Measurements from ENCODE around the gene MRFAP1L1.
"Not testable (repeated sequence)": the region's sequence is repeated elsewhere in the genome, so short reads cannot be mapped to it uniquely, and the experiment has no call there.

MRFAP1L1 gene

DNA sequence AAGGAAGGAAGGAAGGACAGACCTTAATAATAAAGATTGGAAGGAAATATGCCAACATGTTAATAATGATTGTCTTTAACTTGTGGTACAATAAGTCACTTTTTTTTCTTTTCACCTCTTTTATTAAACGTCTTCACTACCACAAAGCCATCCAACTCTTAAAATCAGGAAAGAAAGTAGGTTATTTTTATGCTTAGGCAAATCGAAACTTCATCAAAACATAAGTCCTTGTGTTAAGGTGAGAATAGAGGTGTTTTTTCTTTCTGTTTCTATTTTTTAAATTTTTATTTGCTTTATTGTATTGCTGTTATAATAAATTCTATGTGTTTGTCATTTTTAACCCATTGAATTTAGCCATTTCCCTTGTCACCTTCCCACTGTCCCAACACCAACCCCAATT lies 32.8 kb upstream of the MRFAP1L1 start:
- DNase-seq: no peak

DNA sequence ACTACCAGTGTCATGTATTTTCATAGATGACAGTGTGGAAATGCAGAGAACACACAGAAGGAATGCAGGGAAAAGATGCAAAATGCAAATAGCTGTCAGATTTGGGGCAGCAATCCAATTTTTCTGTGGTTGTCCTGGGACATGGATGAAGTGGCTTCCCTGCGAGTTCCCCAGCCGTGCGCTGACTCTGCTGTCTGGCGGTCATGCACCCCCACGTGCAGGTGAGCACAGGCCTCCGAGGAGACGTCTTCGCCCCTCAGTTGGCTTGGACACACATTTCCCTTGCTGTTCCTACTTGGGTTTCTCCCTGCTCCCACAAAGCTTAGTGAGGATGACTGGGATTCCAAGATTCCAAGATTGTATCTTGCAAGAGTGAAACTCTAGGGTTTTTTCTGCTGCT lies 30.7 kb upstream of the MRFAP1L1 start:
- DNase-seq: no peak

DNA sequence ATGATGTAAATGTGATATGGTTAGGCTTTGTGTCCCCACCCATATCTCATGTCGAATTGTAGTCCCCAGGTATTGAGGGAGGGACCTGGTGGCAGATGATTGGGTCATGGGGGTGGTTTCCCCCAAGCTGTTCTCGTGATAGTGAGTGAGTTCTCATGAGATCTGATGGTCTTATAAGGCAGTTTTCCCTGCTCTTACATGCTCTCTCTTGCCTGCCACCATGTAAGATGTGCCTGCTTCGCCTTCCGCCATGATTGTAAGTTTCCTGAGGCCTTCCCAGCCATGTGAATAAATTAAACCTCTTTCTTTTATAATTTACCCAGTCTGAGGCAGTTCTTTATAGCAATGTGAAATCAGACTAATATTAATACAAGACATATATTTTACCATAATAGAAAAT lies 30.3 kb upstream of the MRFAP1L1 start:
- no peak for DNase-seq

DNA sequence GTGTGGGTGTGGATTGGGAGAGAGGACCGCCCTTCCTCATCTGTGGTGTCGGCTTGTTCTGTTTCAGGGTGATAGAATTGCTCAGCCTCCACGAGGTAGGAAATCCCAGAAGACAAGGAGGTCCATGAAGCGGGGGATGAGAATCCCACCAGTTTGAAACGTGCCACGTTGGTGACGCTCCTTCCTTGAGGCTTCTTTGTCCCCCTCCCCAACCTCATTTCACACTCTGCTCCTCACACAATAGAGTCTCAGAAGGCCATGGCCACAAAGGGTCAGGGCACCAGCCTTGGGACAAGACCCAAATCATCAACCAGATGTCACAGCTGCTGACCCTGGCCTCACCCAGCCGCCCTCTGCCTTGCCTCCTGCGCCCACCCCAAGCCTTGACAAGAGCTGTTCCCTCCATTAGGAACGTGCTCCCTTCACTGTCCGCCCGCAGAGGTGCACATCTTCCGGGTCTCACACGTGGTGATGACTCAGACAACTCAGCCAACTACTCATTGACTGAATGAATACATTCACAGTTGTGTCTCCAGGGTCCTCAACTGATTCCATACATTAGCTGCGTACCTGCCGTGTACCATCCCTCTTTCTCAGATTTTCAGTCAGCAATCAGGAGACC lies 24.6 kb upstream of the MRFAP1L1 start:
- DNase-seq: no peak

- DNase-seq: no peak
Observed at GRCh38 chr4:6733358-6734164, 23.9 kb upstream of the MRFAP1L1 start.

GRCh38 chr4:6732441-6733357 lies 23.0 kb upstream of the MRFAP1L1 start:
- no peak for DNase-seq

DNA sequence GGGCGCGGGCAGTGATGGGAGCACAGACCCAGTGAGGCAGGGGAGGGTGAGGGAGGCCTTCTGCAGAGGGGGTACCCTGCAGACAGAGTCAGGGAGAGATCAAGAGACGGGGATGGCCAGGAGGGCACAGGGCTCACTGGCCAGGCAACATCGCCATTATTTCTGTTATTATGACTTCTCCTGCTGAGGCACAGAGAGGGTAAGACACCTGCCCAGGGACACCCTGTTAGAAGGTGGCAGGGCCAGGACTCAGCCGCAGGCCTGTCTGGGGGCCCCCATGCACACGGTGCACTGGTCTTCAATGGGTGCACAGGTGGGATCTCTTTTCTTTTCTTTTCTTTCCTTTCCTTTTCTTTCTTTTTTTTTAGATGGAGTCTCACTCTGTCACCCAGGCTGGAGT lies 22.1 kb upstream of the MRFAP1L1 start:
- DNase-seq: no peak

DNA sequence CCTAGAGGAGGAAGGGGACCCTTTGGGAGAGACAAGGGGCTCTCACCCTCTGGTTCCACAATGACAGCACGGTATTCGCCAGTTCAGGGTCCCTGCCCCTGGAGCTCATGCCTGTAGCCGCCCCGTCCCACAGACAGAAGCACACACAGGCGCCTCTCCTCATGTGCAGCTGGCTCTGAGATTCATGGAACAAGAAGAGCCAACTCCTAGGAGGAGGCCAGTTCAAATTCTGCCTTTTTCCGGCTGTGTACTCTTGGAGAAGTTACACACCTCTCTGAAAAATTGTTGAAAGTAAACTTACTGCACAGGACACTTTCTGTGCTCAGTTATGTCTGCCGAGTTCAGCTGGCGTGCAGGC lies 21.6 kb upstream of the MRFAP1L1 start:
- DNase-seq: no peak

GRCh38 chr4:6730603-6731317 lies 21.1 kb upstream of the MRFAP1L1 start:
- DNase-seq: no peak

GRCh38 chr4:6728320-6729029 lies 18.8 kb upstream of the MRFAP1L1 start:
- no peak for DNase-seq

GRCh38 chr4:6727943-6728250 lies 18.2 kb upstream of the MRFAP1L1 start:
- no peak for DNase-seq

DNA sequence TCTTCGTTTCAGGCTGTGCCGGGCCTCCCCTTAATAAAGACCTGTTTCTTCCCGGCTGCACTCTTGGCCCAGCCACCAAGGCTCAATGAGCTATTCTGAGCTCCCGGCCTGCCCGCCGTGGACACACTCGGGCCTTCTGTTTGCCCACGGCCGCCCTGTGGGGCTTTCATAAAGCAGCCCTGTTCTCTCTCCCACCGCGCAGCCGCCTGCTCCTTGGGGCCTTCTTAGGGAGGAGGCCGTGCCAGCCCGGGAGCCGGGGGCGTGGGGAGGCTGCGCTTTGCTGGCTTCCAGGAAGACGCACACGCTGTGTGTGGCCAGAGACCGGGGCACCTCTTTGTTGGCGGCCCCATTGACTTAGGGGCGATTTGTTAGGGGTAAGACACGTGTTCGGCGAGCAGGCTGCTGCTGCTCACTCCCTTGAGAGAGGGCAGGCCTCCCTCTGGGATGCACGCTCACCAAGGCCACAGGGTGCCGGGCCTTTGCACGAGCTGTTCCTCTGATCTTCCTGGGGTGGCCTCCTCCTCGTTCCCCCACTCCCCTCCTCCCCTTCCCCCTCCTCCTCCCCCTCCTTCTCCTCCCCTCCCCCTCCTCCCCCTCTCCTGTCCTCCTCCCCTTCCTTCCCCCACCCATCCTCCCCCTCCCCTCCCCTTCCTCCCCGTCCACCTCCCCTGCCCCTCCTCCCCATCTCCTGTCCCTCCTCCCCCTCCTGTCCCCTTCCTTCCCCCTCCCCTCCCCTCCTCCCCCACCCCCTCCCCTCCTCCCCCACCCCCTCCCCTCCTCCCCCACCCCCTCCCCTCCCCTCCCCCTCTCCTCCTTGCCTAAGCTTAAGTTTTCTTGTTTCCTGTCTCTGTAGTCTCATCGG lies 17.6 kb upstream of the MRFAP1L1 start:
- peak; percentile 57 for DNase-seq

DNA sequence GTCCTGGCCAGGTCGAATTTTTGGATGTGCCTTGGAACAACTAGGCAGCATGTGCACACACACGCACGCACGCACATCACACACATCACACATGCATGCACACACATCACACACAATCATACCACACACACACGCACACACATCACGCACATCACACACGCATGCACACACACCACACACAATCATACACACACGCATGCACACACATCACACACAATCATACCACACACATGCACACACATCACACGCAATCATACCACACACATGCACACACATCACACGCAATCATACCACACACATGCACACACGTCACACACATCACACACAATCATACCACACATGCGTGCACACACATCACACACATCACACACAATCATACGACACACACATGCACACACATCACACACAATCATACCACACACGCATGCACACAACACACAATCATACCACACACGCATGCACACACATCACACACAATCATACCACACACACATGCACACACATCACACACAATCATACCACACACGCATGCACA lies 15.8 kb upstream of the MRFAP1L1 start:
- not testable (repeated sequence) for DNase-seq

- DNase-seq: no peak
Observed at GRCh38 chr4:6724421-6725111, 14.9 kb upstream of the MRFAP1L1 start.

GRCh38 chr4:6723851-6724250 lies 14.2 kb upstream of the MRFAP1L1 start:
- no peak for DNase-seq

GRCh38 chr4:6722891-6723290 lies 13.2 kb upstream of the MRFAP1L1 start:
- DNase-seq: no peak

- DNase-seq: no peak
Observed at GRCh38 chr4:6721121-6721520, 11.5 kb upstream of the MRFAP1L1 start.

DNA sequence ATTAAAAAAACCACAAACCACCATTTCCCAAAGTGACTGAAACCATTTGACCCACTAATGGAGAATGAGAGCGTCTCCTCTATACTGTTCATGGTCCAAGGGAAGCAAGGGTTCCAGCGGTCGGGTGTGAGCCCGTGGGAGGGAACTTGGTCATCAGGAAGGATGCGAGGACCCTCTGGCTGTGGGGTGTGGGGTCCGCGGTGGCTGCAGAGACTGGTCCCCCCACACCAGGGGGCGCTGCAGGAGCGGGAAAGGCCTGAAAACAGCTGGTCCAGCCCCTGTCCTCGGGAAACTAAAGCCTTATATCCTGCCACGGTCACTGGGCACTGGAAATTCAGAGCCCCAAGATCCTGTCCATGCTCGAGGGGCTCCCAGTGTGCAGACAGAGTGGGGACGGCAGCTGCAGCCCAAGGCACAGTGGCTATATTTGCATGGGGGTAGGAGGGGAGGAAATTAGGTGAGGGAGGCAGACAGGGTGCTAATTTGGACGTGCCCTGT lies 10.6 kb upstream of the MRFAP1L1 start:
- peak; percentile 70 for DNase-seq

- DNase-seq: no peak
Observed at GRCh38 chr4:6719611-6720179, 10.0 kb upstream of the MRFAP1L1 start.
